ENCODE measurements around the gene ABLIM2. TPM values are rescaled to one million over a fixed set of nuclear protein-coding genes. Genes with fewer than 3 reads are reported as not detected.

The ABLIM2 gene
- total and polyA plus RNA-seq, 2 donors (not counting 1 experiment from before 2014, with no cell fraction given), result 3.3 to 79.0 TPM

- no peak overlapping the region for H3K4me3 ChIP-seq (ENCODE audit: control extremely low read depth in 1 of 5, extremely low read depth in 1 of 5, insufficient read depth in 1 of 5, low read depth in 2 of 5, low read length in 4 of 5)
- H3K36me3 ChIP-seq (replicated peaks in 1 of 2; ENCODE audit: control extremely low read depth in 1 of 2, control insufficient read depth in 1 of 2, extremely low read depth in 1 of 2, insufficient read depth in 2 of 2, low read length in 1 of 2), result no peaks in the 10 kb centered on the region
- H3K4me2 ChIP-seq (replicated peaks; ENCODE audit: low read depth, low read length, poor library complexity, severe bottlenecking), result no peak overlapping the region
- H3K79me2 ChIP-seq (ENCODE audit: control insufficient read depth, insufficient read depth, low read length), result no peaks in the 10 kb centered on the region
- CTCF ChIA-PET, result no interaction called here
- no peaks in the 10 kb centered on the region for H4K20me1 ChIP-seq (ENCODE audit: control insufficient read depth, insufficient read depth, low read length, poor library complexity, severe bottlenecking)
- Mint-ChIP-seq H3K27me3 (peaks cover 21% of the 10 kb centered on the region), H3K27ac (no peak overlapping the region), H3K9me3 (ENCODE audit: insufficient read depth) (peaks cover 10% of the 10 kb centered on the region), H3K4me1 (no peaks in the 10 kb centered on the region), H3K4me3 (no peak overlapping the region)
- intact Hi-C loops (cut with micrococcal nuclease), result no loop called here
- no peak overlapping the region for H2AFZ ChIP-seq (ENCODE audit: insufficient read depth, low read depth, low read length, poor library complexity, severe bottlenecking)
- no peak for TF ChIP-seq EZH2 (IDR thresholded peaks at IDR 0.05; ENCODE audit: borderline replicate concordance, insufficient read depth, low read depth, low read length, poor library complexity, severe bottlenecking)
- no peak for TF ChIP-seq CTCF (IDR thresholded peaks at IDR 0.05)
- ATAC-seq (ENCODE audit: low read depth) (no peak), DNase-seq (no peak)
- peaks cover 0 to 7% (median 0%) of the 10 kb centered on the region in 4 experiments for H3K27me3 ChIP-seq (replicated peaks in 1 of 4; ENCODE audit: control extremely low read depth in 1 of 4, control insufficient read depth in 3 of 4, insufficient read depth in 4 of 4, low read length in 3 of 4)
- H3K4me1 ChIP-seq (ENCODE audit: control insufficient read depth in 2 of 2, insufficient read depth in 2 of 2, low read length in 2 of 2), result no peaks in the 10 kb centered on the region
- H3K9me3 ChIP-seq (ENCODE audit: control extremely low read depth in 1 of 3, control insufficient read depth in 2 of 3, insufficient read depth in 1 of 3, low read length in 2 of 3), result peaks cover 0 to 9% (median 9%) of the 10 kb centered on the region in 3 donors
- POLR2A ChIA-PET, result no interaction called here
- H3K9ac ChIP-seq (ENCODE audit: low read length), result no peak overlapping the region
- no peak overlapping the region for H3K27ac ChIP-seq (ENCODE audit: low read length in 2 of 2)
- WGBS (ENCODE audit: insufficient coverage), result 86% methylated on average over 27 of the region's 27 CpGs
Measured at GRCh38 chr4:8069102-8069752, 89.4 kb downstream of the ABLIM2 start.
